ENCODE measurements around the gene PTGDR2.

The PTGDR2 gene

DNA sequence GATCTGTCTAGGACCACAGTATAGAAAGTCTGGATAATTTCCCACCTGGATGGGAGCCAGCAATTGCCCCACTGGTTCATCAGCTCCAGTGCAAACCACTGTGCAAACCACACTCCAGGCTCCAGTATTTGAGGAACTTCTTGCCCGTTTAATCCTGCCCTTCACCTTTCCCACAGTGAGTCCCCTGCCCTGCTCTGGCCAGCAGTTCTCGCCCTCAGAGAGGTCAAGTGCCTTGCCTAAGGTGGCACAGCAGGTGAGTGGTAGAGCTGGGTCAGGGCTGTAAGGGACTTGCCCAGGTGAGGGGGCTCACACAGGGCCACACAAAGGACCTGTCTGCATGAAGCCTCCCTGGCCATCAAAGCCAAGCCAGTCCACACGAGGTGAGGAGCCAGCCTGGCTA, 46.5 kb downstream of the PTGDR2 start:
- Histone ChIP-seq H3K36me3 (ENCODE audit: control insufficient read depth, insufficient read depth, low read length) (no peaks in the 10 kb centered on the region), H3K4me3 (ENCODE audit: insufficient read depth, low read depth, low read length, poor library complexity, severe bottlenecking) (no peak overlapping the region), H3K4me1 (ENCODE audit: control insufficient read depth, insufficient read depth, low read length, poor library complexity, severe bottlenecking) (no peaks in the 10 kb centered on the region), H3K9me3 (ENCODE audit: control insufficient read depth, low read length) (no peaks in the 10 kb centered on the region), H3K27ac (ENCODE audit: insufficient read depth, low read length, poor library complexity, severe bottlenecking) (no peak overlapping the region), H3K27me3 (replicated peaks; ENCODE audit: control insufficient read depth, insufficient read depth, low read length, poor library complexity, severe bottlenecking) (no peaks in the 10 kb centered on the region)
- no peak for DNase-seq

DNA sequence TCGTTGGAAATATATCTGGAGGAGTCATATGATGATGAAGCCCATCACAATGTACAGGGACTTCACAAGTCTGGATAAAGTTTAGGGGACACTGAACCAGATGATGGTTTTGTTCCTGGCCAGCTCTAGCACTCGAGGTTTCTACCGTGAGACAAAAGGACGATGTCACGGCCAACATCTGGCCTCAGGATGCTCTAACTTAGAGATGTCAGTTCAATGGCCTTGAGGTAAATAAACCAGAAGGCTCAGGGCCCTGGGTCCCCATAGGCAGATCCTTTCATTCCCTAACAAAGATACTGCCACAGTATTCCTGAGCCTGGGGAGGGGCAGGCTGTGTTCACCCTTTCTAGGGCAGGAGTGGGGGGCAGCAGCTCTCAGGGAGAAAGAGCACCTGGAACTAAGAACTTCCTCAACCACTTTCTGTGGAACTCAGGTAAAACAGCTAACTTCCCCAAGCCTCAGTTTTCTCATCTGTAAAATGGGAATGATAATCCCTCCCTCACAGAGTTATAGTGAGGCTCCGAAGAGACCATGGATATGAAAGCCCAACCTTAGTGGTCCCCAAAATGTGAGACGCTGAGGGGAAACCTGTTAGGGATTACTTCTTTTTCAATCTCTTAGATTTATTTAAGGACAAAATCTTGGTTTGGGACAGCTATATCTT, 52.3 kb downstream of the PTGDR2 start:
- H3K9me3 ChIP-seq (ENCODE audit: control insufficient read depth, low read length) = no peaks in the 10 kb centered on the region
- H3K4me3 ChIP-seq (ENCODE audit: insufficient read depth, low read depth, low read length, poor library complexity, severe bottlenecking) = no peak overlapping the region
- no peaks in the 10 kb centered on the region for H3K4me1 ChIP-seq (ENCODE audit: control insufficient read depth, insufficient read depth, low read length, poor library complexity, severe bottlenecking)
- DNase-seq = no peak
- H3K27me3 ChIP-seq (replicated peaks; ENCODE audit: control insufficient read depth, insufficient read depth, low read length, poor library complexity, severe bottlenecking) = no peaks in the 10 kb centered on the region
- no peak overlapping the region for H3K27ac ChIP-seq (ENCODE audit: insufficient read depth, low read length, poor library complexity, severe bottlenecking)
- no peaks in the 10 kb centered on the region for H3K36me3 ChIP-seq (ENCODE audit: control insufficient read depth, insufficient read depth, low read length)

DNA sequence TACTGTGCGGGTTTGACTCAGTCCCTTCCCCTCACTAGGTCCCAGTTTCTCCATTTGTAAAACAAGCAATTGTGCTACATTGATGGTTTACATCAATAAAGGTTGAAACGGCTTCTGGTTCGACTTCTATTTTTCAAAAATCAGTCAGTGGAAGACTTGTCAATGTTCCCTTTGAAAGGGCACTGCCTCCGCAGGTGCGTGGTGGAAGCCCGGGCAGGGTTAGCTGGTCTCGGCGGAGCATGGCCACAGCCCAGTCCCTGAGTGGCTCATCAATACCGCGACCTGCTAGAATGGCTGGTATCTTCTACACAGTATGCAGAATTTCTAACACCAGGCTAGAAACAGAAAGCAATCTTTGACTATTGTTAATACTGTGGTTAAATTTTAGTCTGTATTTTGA, 54.6 kb downstream of the PTGDR2 start:
- H3K27me3 ChIP-seq (replicated peaks; ENCODE audit: control insufficient read depth, insufficient read depth, low read length, poor library complexity, severe bottlenecking) = peaks cover 3% of the 10 kb centered on the region
- H3K4me1 ChIP-seq (ENCODE audit: control insufficient read depth, insufficient read depth, low read length, poor library complexity, severe bottlenecking) = no peaks in the 10 kb centered on the region
- no peak overlapping the region for H3K4me3 ChIP-seq (ENCODE audit: insufficient read depth, low read depth, low read length, poor library complexity, severe bottlenecking)
- no peaks in the 10 kb centered on the region for H3K36me3 ChIP-seq (ENCODE audit: control insufficient read depth, insufficient read depth, low read length)
- no peak for DNase-seq
- no peak overlapping the region for H3K27ac ChIP-seq (ENCODE audit: insufficient read depth, low read length, poor library complexity, severe bottlenecking)
- H3K9me3 ChIP-seq (ENCODE audit: control insufficient read depth, low read length) = no peaks in the 10 kb centered on the region

All from effector memory CD4-positive, alpha-beta T cell (primary cell).